HG03571 (cell line): ENCODE results near the gene ARL4A.
A peak's percentile ranks its signal among the peaks of the same experiment; 100 is the strongest.
"Not testable (repeated sequence)": the region's sequence is repeated elsewhere in the genome, so short reads cannot be mapped to it uniquely, and the experiment has no call there.

ENCODE experiments used
- ATAC-seq: cut with Tn5 transposase; IDR thresholded peaks from one replicate; pipeline ENCODE4 v1.9.1; 2021; ENCODE audit not compliant: unreplicated experiment

ARL4A gene

GRCh38 chr7:12686891-12687717 lies at the start of gene ARL4A:
Gene ARL4A, plus strand, starts transcription at chr7:12687633. Its CDS starts 622 bp downstream, at chr7:12688255.
- ATAC-seq, result peak; percentile 82

- ATAC-seq, result no peak
Observed at GRCh38 chr7:12637819-12638592, 49.4 kb upstream of the ARL4A start.

GRCh38 chr7:12638851-12639456 lies 48.5 kb upstream of the ARL4A start:
- peak; percentile 50 for ATAC-seq

GRCh38 chr7:12640299-12641096 lies 46.9 kb upstream of the ARL4A start:
- ATAC-seq, result no peak

GRCh38 chr7:12641196-12641595 lies 46.2 kb upstream of the ARL4A start:
- no peak for ATAC-seq

- ATAC-seq, result no peak
Observed at GRCh38 chr7:12642508-12642907, 44.9 kb upstream of the ARL4A start.

GRCh38 chr7:12643001-12643643 lies 44.3 kb upstream of the ARL4A start:
- ATAC-seq, result no peak

- ATAC-seq, result no peak
Observed at GRCh38 chr7:12643644-12644043, 43.8 kb upstream of the ARL4A start.

GRCh38 chr7:12645212-12645611 lies 42.2 kb upstream of the ARL4A start:
- ATAC-seq, result not testable (repeated sequence)

- ATAC-seq, result no peak
Observed at GRCh38 chr7:12646139-12646538, 41.3 kb upstream of the ARL4A start.

- no peak for ATAC-seq
Observed at GRCh38 chr7:12647364-12648219, 39.8 kb upstream of the ARL4A start.

GRCh38 chr7:12648704-12649261 lies 38.6 kb upstream of the ARL4A start:
- no peak for ATAC-seq

- no peak for ATAC-seq
Observed at GRCh38 chr7:12649348-12649747, 38.1 kb upstream of the ARL4A start.

- no peak for ATAC-seq
Observed at GRCh38 chr7:12650080-12650479, 37.4 kb upstream of the ARL4A start.

- ATAC-seq, result no peak
Observed at GRCh38 chr7:12653110-12653509, 34.3 kb upstream of the ARL4A start.

GRCh38 chr7:12653518-12653917 lies 33.9 kb upstream of the ARL4A start:
- no peak for ATAC-seq

- ATAC-seq, result no peak
Observed at GRCh38 chr7:12655161-12655560, 32.3 kb upstream of the ARL4A start.

- ATAC-seq, result not testable (repeated sequence)
Observed at GRCh38 chr7:12660423-12660822, 27.0 kb upstream of the ARL4A start.

- ATAC-seq, result not testable (repeated sequence)
Observed at GRCh38 chr7:12660986-12661385, 26.4 kb upstream of the ARL4A start.
